ENCODE measurements around the gene EP400.
A peak's percentile ranks its signal among the peaks of the same experiment; 100 is the strongest.
"Not testable (repeated sequence)": the region's sequence is repeated elsewhere in the genome, so short reads cannot be mapped to it uniquely, and the experiment has no call there.

The EP400 gene

GRCh38 chr12:131928711-131929580, 20.8 kb upstream of the EP400 start, which contains the start of gene PUS1:
TSS of gene PUS1 (plus strand) at chr12:131929276. CDS start at chr12:131929723, 447 bp downstream.
- peak; percentile 87 for DNase-seq

GRCh38 chr12:131929581-131930456, 19.9 kb upstream of the EP400 start:
- DNase-seq = no peak

- DNase-seq = no peak
Measured at GRCh38 chr12:131930510-131930909, 19.2 kb upstream of the EP400 start.

GRCh38 chr12:131933387-131933786, 16.4 kb upstream of the EP400 start:
- no peak for DNase-seq

GRCh38 chr12:131934535-131934934, 15.2 kb upstream of the EP400 start:
- DNase-seq = no peak

- no peak for DNase-seq
Measured at GRCh38 chr12:131938082-131938481, 11.7 kb upstream of the EP400 start.

- no peak for DNase-seq
Measured at GRCh38 chr12:131939007-131939406, 10.7 kb upstream of the EP400 start.

- no peak for DNase-seq
Measured at GRCh38 chr12:131940141-131940547, 9.6 kb upstream of the EP400 start.

GRCh38 chr12:131941116-131941986, 8.4 kb upstream of the EP400 start:
- DNase-seq = no peak

GRCh38 chr12:131941987-131942341, 7.8 kb upstream of the EP400 start:
- DNase-seq = no peak

GRCh38 chr12:131942671-131943070, 7.1 kb upstream of the EP400 start:
- DNase-seq = no peak

GRCh38 chr12:131943389-131943788, 6.4 kb upstream of the EP400 start:
- no peak for DNase-seq

GRCh38 chr12:131943876-131944275, 5.9 kb upstream of the EP400 start:
- no peak for DNase-seq

GRCh38 chr12:131944601-131945251, 5.0 kb upstream of the EP400 start:
- no peak for DNase-seq

GRCh38 chr12:131946757-131947156, 3.0 kb upstream of the EP400 start:
- DNase-seq = no peak

- no peak for DNase-seq
Measured at GRCh38 chr12:131947482-131948027, 2.2 kb upstream of the EP400 start.

- DNase-seq = no peak
Measured at GRCh38 chr12:131948166-131948712, 1.5 kb upstream of the EP400 start.

GRCh38 chr12:131948713-131949430, 870 bp upstream of the EP400 start:
- not testable (repeated sequence) for DNase-seq

- peak; percentile 34 for DNase-seq
Measured at GRCh38 chr12:131950182-131950913, 606 bp downstream of the EP400 start.

- not testable (repeated sequence) for DNase-seq
Measured at GRCh38 chr12:131953810-131954209, 4.1 kb downstream of the EP400 start.

Data from effector CD8-positive, alpha-beta T cell (primary cell).